Spinal cord (tissue), 10 donors: ENCODE data around the gene POLRMT. TPM values are rescaled to one million over a fixed set of nuclear protein-coding genes. Genes with fewer than 3 reads are reported as not detected.
A peak's percentile ranks its signal among the peaks of the same experiment; 100 is the strongest.

Experiments used
- DNase-seq, 6 donors: peaks; one replicate each; pipeline versions ENCODE4 v3.0.0 to v3.0.0-alpha.2; 2013 to 2015; ENCODE audit warnings: low spot score in 6 of 6, low read depth in 4 of 6
- H3K27ac ChIP-seq: one replicate; pipeline ENCODE4 v1.5.1; 2013; ENCODE audit warnings: low read depth, low read length, control low read depth
- H3K27me3 ChIP-seq: one replicate; pipeline ENCODE4 v1.6.1; 2013; ENCODE audit warnings: low read length; ENCODE audit not compliant: control insufficient read depth, insufficient read depth
- H3K36me3 ChIP-seq: one replicate; pipeline ENCODE4 v1.6.1; 2013; ENCODE audit warnings: low read length; ENCODE audit not compliant: control insufficient read depth, insufficient read depth
- H3K4me1 ChIP-seq: one replicate; pipeline ENCODE4 v1.6.1; 2013; ENCODE audit warnings: low read length; ENCODE audit not compliant: control insufficient read depth, insufficient read depth
- H3K4me3 ChIP-seq: one replicate; pipeline ENCODE4 v1.5.1; 2013; ENCODE audit warnings: low read depth, low read length, control low read depth
- H3K9me3 ChIP-seq: one replicate; pipeline ENCODE4 v1.6.1; 2013; ENCODE audit warnings: low read length; ENCODE audit not compliant: control insufficient read depth, insufficient read depth
- WGBS: methylation state at CpG from one replicate; pipeline ENCODE4 v1.1.5; 2013; ENCODE audit warnings: missing lambda C conversion rate; ENCODE audit not compliant: insufficient coverage; 5-methylcytosine and 5-hydroxymethylcytosine counted together
- polyA plus RNA-seq, 2 donors: library from polyadenylated mRNA; unstranded; fragments of 120-200 nt; gene quantifications; one replicate each; pipeline ENCODE4 v1.2.1, GENCODE V29; 2013; ENCODE audit not compliant: insufficient read length in 2 of 2
- total RNA-seq, 2 donors: library from RNA; depleted of rRNA in 1 of 2; stranded (reverse); fragments of 120-200 nt in 1 of 2; fragments of >200 nt in 1 of 2; gene quantifications; one replicate each; pipeline versions ENCODE4 v1.2.3 to v1.2.4, GENCODE V29; 2013 to 2014
- donor health status: healthy.

The POLRMT gene
- total and polyA plus RNA-seq, 4 donors = 11.8 to 54.2 (median 46.2) TPM

GRCh38 chr19:615619-616018 lies 17.7 kb downstream of the POLRMT start:
- WGBS = 34% methylated on average over 33 of the region's 33 CpGs
- Histone ChIP-seq H3K9me3 (no peaks in the 10 kb centered on the region), H3K36me3 (peaks cover 76% of the 10 kb centered on the region), H3K4me3 (no peak overlapping the region), H3K4me1 (peaks cover 9% of the 10 kb centered on the region), H3K27ac (no peak overlapping the region), H3K27me3 (no peaks in the 10 kb centered on the region)
- peak in 1 of 6 donors; percentile 55 for DNase-seq

GRCh38 chr19:613732-614567 lies 19.4 kb downstream of the POLRMT start:
- Histone ChIP-seq H3K27me3 (no peaks in the 10 kb centered on the region), H3K4me1 (peaks cover 25% of the 10 kb centered on the region), H3K36me3 (peaks cover 76% of the 10 kb centered on the region), H3K27ac (no peak overlapping the region), H3K4me3 (no peak overlapping the region), H3K9me3 (no peaks in the 10 kb centered on the region)
- 86% methylated on average over 54 of the region's 54 CpGs for WGBS
- DNase-seq = no peak

- DNase-seq = no peak
- WGBS = 88% methylated on average over 33 of the region's 33 CpGs
- peaks cover 30% of the 10 kb centered on the region for H3K4me1 ChIP-seq
- no peaks in the 10 kb centered on the region for H3K27me3 ChIP-seq
- no peak overlapping the region for H3K4me3 ChIP-seq
- H3K27ac ChIP-seq = no peak overlapping the region
- no peaks in the 10 kb centered on the region for H3K9me3 ChIP-seq
- H3K36me3 ChIP-seq = peaks cover 75% of the 10 kb centered on the region
Measured at GRCh38 chr19:612941-613340, 20.4 kb downstream of the POLRMT start.

GRCh38 chr19:611481-611868 lies 21.9 kb downstream of the POLRMT start:
- DNase-seq = no peak
- Histone ChIP-seq H3K4me3 (no peak overlapping the region), H3K9me3 (no peaks in the 10 kb centered on the region), H3K4me1 (peaks cover 30% of the 10 kb centered on the region), H3K27me3 (no peaks in the 10 kb centered on the region), H3K36me3 (peaks cover 72% of the 10 kb centered on the region), H3K27ac (peak overlapping the region; percentile 25)
- 38% methylated on average over 3 of the region's 13 CpGs for WGBS

- peak overlapping the region; percentile 25 for H3K27ac ChIP-seq
- H3K4me3 ChIP-seq = no peak overlapping the region
- DNase-seq = peak in 1 of 6 donors; percentile 54
- no peaks in the 10 kb centered on the region for H3K27me3 ChIP-seq
- H3K4me1 ChIP-seq = peaks cover 30% of the 10 kb centered on the region
- WGBS = 40% methylated on average over 35 of the region's 36 CpGs
- no peaks in the 10 kb centered on the region for H3K9me3 ChIP-seq
- H3K36me3 ChIP-seq = peaks cover 72% of the 10 kb centered on the region
Measured at GRCh38 chr19:610801-611480, 22.4 kb downstream of the POLRMT start.

- Histone ChIP-seq H3K4me3 (no peak overlapping the region), H3K27ac (no peak overlapping the region), H3K27me3 (no peaks in the 10 kb centered on the region), H3K9me3 (no peaks in the 10 kb centered on the region), H3K36me3 (peaks cover 67% of the 10 kb centered on the region), H3K4me1 (peaks cover 30% of the 10 kb centered on the region)
- 70% methylated on average over 31 of the region's 38 CpGs for WGBS
- DNase-seq = no peak
Measured at GRCh38 chr19:610071-610800, 23.1 kb downstream of the POLRMT start.

GRCh38 chr19:609004-609346 lies 24.4 kb downstream of the POLRMT start:
- peaks cover 59% of the 10 kb centered on the region for H3K36me3 ChIP-seq
- no peak for DNase-seq
- H3K9me3 ChIP-seq = no peaks in the 10 kb centered on the region
- WGBS = 59% methylated on average over 22 of the region's 22 CpGs
- H3K4me1 ChIP-seq = peaks cover 30% of the 10 kb centered on the region
- no peak overlapping the region for H3K27ac ChIP-seq
- H3K4me3 ChIP-seq = no peak overlapping the region
- H3K27me3 ChIP-seq = no peaks in the 10 kb centered on the region

GRCh38 chr19:608155-609003 lies 25.0 kb downstream of the POLRMT start:
- Histone ChIP-seq H3K9me3 (no peaks in the 10 kb centered on the region), H3K27ac (no peak overlapping the region), H3K27me3 (no peaks in the 10 kb centered on the region), H3K4me3 (no peak overlapping the region), H3K4me1 (peaks cover 30% of the 10 kb centered on the region), H3K36me3 (peaks cover 57% of the 10 kb centered on the region)
- no peak for DNase-seq
- 81% methylated on average over 30 of the region's 30 CpGs for WGBS
